NCI-H2196 treated with DMSO at 0.1 percent for 48 hours (cell line): Measurements from ENCODE around the gene PAK4.

Source experiments
- DNase-seq: peaks from one replicate; lab custom pipeline; 2025; ENCODE audit not compliant: unreplicated experiment; lab: John Stamatoyannopoulos, UW

PAK4 gene

GRCh38 chr19:39145180-39145953 lies 19.8 kb downstream of the PAK4 start:
- no peak for DNase-seq

GRCh38 chr19:39146091-39146490 lies 20.5 kb downstream of the PAK4 start:
- no peak for DNase-seq

DNA sequence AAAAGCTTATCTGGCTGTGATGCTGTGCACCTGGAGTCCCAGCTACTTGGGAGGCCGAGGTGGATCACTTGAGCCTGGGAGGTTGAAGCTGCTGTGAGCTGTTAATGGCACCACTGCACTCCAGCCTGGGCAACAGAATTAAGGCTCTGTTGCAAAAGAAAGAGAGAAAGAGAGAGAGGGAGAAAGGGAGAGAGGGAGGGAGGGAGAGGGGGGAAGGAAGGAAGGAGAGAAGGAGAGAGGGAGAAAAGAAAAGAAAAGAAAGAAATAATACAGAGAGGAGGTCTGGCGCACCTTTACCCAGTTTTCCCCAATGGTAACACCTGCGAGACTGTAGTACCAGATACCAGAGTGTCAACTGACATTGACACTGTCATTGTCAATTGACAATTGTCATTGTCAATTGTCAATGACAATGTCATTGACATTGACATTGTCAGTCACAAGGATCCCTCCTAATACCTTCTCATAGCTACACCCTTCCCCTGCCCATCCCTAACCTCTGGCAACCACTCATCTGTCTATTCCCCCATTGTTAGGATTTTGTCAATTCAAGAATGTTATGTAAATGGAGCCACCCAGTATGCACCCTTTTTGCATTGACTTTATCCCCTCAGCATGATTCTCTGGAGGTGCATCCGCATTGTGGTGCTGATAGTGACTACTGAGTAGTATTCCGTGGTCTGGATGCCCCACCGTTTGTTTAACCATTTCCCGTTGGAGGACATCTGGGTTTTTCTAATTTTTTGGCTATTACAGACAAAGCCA lies 21.3 kb downstream of the PAK4 start:
- no peak for DNase-seq

DNA sequence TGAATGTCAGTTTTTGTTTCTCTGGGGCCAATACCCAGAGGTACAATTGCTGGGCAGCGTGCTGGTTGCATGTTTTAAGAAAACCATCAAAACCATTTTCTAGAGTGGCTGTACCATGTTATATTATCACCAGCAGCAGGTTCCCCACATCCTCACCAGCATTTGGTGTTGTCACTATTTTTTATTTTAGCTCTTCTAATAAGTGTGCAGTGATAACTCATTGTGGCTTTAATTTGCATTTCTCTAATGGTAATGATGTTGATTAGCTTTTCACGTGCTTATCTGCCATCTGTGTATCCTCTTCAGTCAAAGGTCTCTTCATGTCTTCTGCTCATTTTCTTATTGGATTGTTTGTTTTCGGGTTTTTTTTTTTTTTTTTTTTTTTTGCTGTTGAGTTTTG lies 21.9 kb downstream of the PAK4 start:
- no peak for DNase-seq

DNA sequence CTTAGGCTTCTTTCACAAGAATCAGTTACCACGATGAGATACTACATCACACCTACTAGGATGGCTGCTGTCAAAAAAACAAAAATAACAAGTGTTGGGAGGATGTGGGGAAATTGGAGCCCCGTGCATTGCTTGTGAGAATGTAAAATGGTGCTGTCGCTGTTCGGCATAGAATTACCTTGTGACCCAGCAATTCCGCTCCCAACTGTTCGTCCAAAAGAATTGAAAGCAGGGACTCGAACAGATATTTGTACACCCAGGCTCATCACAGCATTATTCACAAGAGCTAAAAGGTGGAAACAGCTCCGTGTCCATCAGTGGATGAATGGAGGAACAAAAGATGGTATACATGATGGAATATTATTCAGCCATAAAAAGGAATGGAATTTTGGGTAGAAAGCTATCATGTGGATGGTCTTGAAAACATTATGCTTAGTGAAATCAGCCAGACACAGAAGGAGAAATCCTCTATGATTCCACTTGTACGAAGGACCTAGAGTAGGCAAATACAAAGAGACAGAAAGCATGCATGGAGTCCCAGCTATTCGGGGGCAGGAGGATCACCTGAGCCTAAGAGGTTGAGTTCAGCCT lies 23.4 kb downstream of the PAK4 start:
- DNase-seq = no peak

- no peak for DNase-seq
Measured at GRCh38 chr19:39150235-39150634, 24.6 kb downstream of the PAK4 start.

- no peak for DNase-seq
Measured at GRCh38 chr19:39150807-39151600, 25.4 kb downstream of the PAK4 start.

DNA sequence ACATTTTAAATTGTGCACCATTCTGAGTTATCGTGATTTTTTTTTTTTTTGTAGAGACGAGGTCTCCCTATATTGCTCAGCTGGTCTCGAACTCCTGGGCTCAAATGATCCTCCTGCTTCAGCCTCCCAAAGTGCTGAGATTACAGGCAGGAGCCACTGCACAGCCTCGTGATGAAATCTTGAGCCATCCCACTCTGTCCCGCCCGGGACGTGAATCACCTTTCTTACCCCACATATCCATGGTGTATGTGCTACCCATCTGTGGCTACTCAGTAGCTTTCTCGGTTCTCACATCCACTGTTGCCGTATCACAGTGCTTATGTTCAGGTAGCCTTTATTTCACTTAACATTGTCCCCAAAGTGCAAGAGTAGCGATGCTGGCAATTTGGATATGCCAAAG lies 26.5 kb downstream of the PAK4 start:
- DNase-seq = no peak

- DNase-seq = no peak
Measured at GRCh38 chr19:39154100-39154628, 28.6 kb downstream of the PAK4 start.

- no peak for DNase-seq
Measured at GRCh38 chr19:39154629-39155100, 29.1 kb downstream of the PAK4 start.

- no peak for DNase-seq
Measured at GRCh38 chr19:39155114-39155700, 29.6 kb downstream of the PAK4 start.

DNA sequence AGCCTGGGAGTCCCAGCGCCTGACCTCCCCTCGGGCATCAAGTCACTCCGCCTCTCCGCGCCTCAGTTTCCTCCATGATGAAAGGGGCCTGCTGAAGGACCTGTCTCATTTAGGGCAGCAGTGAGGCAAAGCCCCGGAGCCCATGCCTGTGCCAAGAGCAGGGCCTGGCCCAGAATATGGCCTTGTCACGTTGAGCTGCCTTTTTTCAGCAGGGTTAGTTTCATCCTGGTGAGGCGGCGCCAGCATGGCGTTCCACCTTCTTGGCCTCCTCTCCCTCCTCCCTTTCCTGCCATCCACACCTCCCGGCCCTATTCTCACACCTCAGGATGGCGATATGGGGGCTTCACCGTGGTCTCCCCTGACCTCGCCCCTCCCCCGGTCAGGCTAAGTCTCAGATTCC lies 30.2 kb downstream of the PAK4 start:
- no peak for DNase-seq

DNA sequence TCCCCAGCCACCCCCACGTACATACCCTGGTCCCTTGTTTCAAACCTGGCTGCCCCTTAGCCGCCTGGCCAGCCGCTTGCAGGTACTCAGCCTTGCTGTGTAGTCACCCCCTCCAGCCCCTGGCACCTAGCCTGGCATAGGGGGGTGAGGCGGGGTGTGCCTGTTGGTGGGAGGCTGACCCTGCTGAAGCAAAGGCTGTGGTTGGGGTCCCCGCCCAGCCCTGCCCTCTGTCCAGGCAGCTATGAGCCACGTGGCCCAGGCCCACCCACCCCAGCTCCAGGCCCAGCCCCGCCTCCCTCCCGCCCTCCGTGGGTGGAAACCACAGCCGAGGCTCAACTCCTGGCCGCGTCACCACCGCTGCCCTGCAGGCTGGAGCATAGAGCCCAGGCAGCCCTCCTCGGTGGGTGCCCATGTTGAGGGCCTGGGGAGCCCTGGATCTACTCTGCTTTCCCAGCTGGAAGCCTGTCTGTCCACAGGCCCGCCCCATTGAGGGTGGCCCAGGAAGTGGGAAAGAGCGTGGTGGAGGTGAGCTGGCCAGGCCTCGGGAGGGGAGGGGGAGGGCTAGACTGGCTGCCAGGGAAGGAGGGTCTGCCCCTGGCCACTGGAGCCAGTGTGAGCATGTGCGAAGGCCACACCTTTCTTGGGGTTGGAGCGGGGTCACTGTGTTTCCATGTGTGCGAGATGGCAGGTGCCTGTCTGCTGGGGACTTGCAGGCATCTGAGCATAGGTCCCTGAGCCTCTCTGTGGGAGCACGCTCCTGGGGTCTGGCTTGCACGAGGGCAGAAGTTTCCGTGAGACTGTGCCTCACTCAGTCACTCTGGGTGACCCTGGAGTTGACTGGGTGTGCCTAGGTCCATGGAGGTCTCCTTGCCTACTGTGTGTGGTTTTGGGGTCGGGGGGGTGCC lies 31.0 kb downstream of the PAK4 start:
- DNase-seq = no peak

GRCh38 chr19:39157275-39157996 lies 31.9 kb downstream of the PAK4 start:
- no peak for DNase-seq

GRCh38 chr19:39157997-39158389 lies 32.4 kb downstream of the PAK4 start:
- no peak for DNase-seq

DNA sequence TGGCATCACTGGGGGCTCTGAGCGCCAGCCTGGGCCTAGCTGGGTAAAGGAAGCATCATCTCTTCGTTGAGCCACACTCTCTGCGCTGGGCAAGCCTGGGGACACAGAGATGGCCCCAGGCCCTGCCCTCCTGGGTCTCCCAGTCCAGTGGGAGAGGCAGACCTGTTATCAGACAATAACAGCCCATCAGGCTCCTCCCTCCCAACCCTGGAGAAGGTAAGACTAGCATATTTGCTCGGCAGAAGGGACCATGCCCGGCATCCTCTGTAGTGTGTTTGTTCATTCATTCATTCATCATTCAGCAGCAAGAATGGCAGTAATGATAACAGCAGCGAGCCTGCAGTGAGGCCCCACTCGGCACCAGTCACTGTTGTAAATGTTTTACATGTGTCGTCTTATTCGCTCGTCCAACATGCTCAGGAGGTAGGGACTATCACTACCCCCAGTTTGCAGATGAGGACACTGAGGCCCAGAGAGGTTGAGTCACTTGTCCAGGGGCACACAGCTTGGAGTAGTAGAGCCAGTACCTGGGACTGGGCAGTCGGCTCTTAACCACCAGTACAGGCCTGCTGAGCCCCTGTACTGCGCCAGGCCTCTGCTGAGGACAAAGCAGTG lies 33.2 kb downstream of the PAK4 start:
- no peak for DNase-seq

DNA sequence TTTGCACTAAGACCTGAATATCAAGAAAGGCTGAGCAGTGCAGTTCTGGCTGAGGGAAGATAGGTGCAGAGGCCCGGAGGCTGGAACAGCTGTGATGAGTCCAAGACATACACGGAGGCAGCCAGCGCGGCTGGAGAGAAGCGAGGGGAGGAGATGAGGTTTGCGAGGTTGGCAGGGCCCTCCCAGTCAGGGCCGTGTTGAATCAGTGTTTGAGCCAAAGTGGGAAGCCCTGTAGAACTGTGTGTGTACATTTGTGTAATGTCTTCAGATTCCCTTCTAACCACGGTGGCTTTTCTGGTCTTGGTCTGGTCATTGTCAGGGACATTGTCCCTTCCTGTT lies 34.9 kb downstream of the PAK4 start:
- DNase-seq = no peak

DNA sequence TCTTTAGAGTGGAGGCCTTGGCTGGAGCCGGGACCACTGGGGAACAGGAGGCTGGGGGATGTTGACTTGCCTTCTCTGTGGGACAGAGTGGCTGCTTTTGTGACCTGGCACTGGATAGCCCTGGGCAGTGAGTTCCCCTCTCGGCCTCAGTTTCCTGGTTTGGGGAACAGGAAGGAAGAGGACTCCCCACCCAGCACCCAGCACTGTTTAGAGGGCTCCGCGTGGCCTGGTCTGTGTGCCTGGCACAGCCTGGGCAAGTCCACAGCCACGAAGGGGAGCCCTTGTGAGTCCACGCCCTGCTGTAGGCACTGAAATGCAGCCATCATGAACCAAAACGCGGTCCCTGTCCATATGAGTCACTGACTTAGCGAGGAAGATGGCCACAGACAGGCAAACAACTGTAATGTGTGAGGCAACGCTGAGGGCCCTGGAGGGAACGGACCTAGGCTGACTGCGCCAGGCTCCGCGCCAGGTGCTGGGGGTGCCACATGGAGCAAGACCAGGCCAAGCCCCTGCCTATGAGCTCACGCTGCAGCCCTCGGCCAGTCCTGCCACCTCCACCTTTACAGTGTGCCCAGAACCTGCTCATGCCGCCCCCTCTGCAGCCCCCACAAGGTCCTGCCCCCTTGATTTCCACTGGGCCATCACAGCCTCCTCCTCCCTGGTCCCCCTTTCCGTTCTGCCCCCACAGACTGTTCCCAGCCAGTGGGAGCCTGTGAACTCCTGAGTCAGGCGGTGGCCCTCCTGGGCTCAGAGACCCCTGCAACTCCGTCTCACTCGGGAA lies 35.5 kb downstream of the PAK4 start:
- no peak for DNase-seq
